Measurements from ENCODE around the gene TRIM17. TPM values are rescaled to one million over a fixed set of nuclear protein-coding genes. Genes with fewer than 3 reads are reported as not detected.

The TRIM17 gene
- total RNA-seq, 1 experiment from 2014 or later = 55.5 TPM

DNA sequence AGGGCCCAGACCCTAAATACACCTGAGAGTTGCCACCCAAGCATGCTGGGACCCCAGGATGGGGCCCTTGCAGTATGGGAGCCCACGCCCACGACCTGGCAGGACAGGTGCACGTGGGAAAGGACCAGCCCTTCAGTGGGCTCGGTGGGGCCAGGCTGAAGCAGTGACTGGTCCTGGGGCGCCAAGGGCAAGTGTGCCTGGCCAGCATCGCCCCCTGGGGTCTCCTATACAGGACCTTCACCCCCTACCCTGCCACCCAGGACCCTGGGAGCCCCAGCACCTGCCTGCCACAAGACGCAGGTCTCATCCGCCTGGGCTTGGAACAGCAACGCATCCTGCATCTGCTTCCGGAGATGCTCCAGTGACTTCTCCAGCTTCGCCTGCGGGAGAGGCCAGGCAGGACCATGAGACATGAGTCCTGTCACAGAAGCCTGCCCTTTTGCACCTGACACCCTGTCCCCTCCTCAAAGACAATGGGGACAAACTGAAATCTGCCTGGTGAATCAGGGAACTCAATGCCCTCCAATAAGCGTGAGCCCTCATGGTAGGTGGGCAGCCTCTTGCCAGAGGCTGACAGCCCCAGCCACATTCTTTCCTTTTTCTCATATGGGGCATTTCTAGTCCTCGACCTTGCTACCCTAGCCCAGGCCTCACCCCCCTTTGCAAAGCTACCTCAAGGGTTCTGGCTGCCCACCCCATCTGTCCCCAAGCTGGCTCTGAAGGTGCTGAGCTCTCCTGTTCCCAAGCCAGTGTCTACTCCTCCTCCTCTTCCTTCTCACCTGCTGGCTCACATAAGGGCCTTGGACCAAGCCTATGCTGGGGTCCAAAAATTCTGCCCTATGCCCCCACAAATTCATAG lies 14.7 kb downstream of the TRIM17 start:
- intact Hi-C loops (cut with micrococcal nuclease; ENCODE audit: unreplicated experiment) = no loop called here
- POLR2A ChIA-PET (ENCODE audit: unreplicated experiment) = no interaction called here
- H2AFZ ChIP-seq = no peak overlapping the region
- CTCF ChIA-PET = interaction anchor here (0.7 kb wide), 1 partner anchor 71 kb away, joined by 4 read pairs; no protein-coding TSS in a partner anchor
- no peaks in the 10 kb centered on the region for H3K27me3 ChIP-seq (ENCODE audit: insufficient read depth, low read depth)
- no peak overlapping the region for H3K4me3 ChIP-seq
- 0 out of 2 replicates have a peak, but pooled peaks cover 4% of the 10 kb centered on the region for H3F3A ChIP-seq (ENCODE audit: insufficient read depth, low read depth)
- no peak for DNase-seq
- peaks cover 74% of the 10 kb centered on the region for H4K20me1 ChIP-seq (ENCODE audit: insufficient read depth)
- TF ChIP-seq, protein P1, sequence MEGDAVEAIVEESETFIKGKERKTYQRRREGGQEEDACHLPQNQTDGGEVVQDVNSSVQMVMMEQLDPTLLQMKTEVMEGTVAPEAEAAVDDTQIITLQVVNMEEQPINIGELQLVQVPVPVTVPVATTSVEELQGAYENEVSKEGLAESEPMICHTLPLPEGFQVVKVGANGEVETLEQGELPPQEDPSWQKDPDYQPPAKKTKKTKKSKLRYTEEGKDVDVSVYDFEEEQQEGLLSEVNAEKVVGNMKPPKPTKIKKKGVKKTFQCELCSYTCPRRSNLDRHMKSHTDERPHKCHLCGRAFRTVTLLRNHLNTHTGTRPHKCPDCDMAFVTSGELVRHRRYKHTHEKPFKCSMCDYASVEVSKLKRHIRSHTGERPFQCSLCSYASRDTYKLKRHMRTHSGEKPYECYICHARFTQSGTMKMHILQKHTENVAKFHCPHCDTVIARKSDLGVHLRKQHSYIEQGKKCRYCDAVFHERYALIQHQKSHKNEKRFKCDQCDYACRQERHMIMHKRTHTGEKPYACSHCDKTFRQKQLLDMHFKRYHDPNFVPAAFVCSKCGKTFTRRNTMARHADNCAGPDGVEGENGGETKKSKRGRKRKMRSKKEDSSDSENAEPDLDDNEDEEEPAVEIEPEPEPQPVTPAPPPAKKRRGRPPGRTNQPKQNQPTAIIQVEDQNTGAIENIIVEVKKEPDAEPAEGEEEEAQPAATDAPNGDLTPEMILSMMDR (conservative IDR thresholded peaks at IDR 0.05) = no peak
- TF ChIP-seq EZH2 (IDR thresholded peaks at IDR 0.05; ENCODE audit: low read depth) = no peak
- no peaks in the 10 kb centered on the region for H3K9me3 ChIP-seq (ENCODE audit: insufficient read depth, low read depth)
- BruUV-seq (replicated peaks) = no TSS peak
- peaks cover 26% of the 10 kb centered on the region for H3K36me3 ChIP-seq (ENCODE audit: low read depth)
- H3K27ac ChIP-seq = no peak overlapping the region
- no peak overlapping the region for H3K4me2 ChIP-seq
- H3K9me2 ChIP-seq (ENCODE audit: insufficient read depth) = no peaks in the 10 kb centered on the region
- peaks cover 16% of the 10 kb centered on the region for H3K4me1 ChIP-seq (replicated peaks; ENCODE audit: insufficient read depth)
- peaks cover 74% of the 10 kb centered on the region for H3K79me2 ChIP-seq (ENCODE audit: low read depth)

DNA sequence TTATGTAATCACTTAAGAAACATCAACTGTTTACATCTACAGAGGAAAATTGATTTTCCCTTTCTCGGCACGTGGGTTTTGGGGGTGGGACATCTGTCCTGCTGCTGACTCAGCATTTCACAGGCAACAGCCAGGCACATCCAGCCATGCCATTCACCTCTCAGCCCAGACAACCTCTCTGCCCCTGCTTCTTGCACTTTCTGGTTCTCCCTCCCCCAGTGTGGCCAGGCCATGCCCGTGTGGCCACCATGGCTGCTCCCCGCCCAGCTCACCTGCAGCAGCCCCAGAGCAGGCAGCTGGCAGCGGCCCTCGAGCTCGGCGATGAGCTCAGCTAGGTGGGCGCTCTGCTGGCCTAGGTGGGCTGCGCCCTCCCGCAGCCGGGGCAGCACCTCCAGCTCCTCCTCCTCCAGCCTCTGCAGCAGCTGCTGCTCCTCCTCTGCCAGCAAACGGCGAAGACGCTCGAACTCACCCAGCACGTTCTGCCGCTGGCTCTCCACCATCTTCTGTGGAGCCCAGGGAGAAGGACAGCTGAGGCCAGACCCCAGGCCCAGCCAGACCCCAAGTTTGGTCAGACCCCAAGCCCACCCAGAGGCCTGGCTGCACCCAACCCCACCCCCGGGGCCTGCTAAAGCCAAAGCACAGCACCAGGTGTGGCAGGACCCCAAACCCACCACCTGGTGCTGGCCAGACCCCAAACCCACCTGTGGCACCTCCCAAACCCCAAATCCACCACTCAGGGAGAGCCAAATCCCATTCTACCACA lies 15.8 kb downstream of the TRIM17 start:
- intact Hi-C loops (cut with micrococcal nuclease; ENCODE audit: unreplicated experiment) = no loop called here
- Histone ChIP-seq H2AFZ (no peak overlapping the region), H3K79me2 (ENCODE audit: low read depth) (peaks cover 67% of the 10 kb centered on the region), H3K4me3 (no peak overlapping the region), H3F3A (ENCODE audit: insufficient read depth, low read depth) (peaks cover 6% of the 10 kb centered on the region; the same call in 1 of the 2 replicates), H3K27me3 (ENCODE audit: insufficient read depth, low read depth) (no peaks in the 10 kb centered on the region), H4K20me1 (ENCODE audit: insufficient read depth) (peaks cover 74% of the 10 kb centered on the region), H3K4me1 (replicated peaks; ENCODE audit: insufficient read depth) (peaks cover 16% of the 10 kb centered on the region), H3K27ac (no peak overlapping the region), H3K9me3 (ENCODE audit: insufficient read depth, low read depth) (no peaks in the 10 kb centered on the region), H3K9me2 (ENCODE audit: insufficient read depth) (no peaks in the 10 kb centered on the region), H3K4me2 (no peak overlapping the region), H3K36me3 (ENCODE audit: low read depth) (peaks cover 28% of the 10 kb centered on the region)
- BruUV-seq (replicated peaks) = no TSS peak
- ChIA-PET CTCF (no interaction called here), POLR2A (ENCODE audit: unreplicated experiment) (no interaction called here)
- no peak for TF ChIP-seq EZH2 (IDR thresholded peaks at IDR 0.05; ENCODE audit: low read depth)
- TF ChIP-seq, protein P1 (conservative IDR thresholded peaks at IDR 0.05) = no peak
- no peak for DNase-seq

DNA sequence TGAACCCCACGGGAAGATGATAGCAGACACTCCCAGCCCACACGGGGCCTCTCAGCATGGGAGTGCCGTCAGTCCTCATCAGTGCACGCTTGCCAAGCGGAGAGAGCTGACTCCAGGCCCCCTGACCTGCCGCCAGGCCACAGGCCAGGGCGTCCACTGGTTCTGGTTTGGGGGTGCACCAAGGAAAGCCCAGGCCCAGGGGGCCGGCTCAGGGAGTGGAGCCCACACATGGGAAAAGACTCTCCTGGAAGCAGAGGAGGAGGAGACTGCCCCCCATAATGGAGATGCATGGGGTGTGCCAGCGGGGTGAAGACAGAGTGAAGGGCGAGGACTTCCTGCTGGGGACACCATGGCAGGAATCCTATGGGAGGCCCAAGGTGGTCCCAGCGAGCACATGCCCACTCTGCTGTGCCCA lies 16.4 kb downstream of the TRIM17 start:
- H3K9me2 ChIP-seq (ENCODE audit: insufficient read depth) = no peaks in the 10 kb centered on the region
- H3F3A ChIP-seq (ENCODE audit: insufficient read depth, low read depth) = peaks cover 11% of the 10 kb centered on the region; the same call in 1 of the 2 replicates
- intact Hi-C loops (cut with micrococcal nuclease; ENCODE audit: unreplicated experiment) = no loop called here
- no peak overlapping the region for H3K4me3 ChIP-seq
- CTCF ChIA-PET = no interaction called here
- no TSS peak for BruUV-seq (replicated peaks)
- no peak overlapping the region for H2AFZ ChIP-seq
- H3K4me2 ChIP-seq = no peak overlapping the region
- DNase-seq = no peak
- POLR2A ChIA-PET (ENCODE audit: unreplicated experiment) = no interaction called here
- no peak overlapping the region for H3K27ac ChIP-seq
- no peaks in the 10 kb centered on the region for H3K27me3 ChIP-seq (ENCODE audit: insufficient read depth, low read depth)
- H3K36me3 ChIP-seq (ENCODE audit: low read depth) = peaks cover 31% of the 10 kb centered on the region
- peaks cover 16% of the 10 kb centered on the region for H3K4me1 ChIP-seq (replicated peaks; ENCODE audit: insufficient read depth)
- H4K20me1 ChIP-seq (ENCODE audit: insufficient read depth) = peaks cover 69% of the 10 kb centered on the region
- no peaks in the 10 kb centered on the region for H3K9me3 ChIP-seq (ENCODE audit: insufficient read depth, low read depth)
- TF ChIP-seq, protein P1 (conservative IDR thresholded peaks at IDR 0.05) = no peak
- no peak for TF ChIP-seq EZH2 (IDR thresholded peaks at IDR 0.05; ENCODE audit: low read depth)
- peaks cover 61% of the 10 kb centered on the region for H3K79me2 ChIP-seq (ENCODE audit: low read depth)
